OCI-LY3 (cell line): ENCODE data around the gene GSTA3.

Source experiments
- CTCF ChIP-seq: fragments of 200-600, 300-600 bp; sonication (generic); IDR thresholded peaks from 2 replicates; pipeline ENCODE4 v1.5.1; 2014; ENCODE audit warnings: antibody characterized with exemption, low read length, low read depth
- EZH2phosphoT487 ChIP-seq: fragments of 200-600 bp; shearing (Covaris generic); IDR thresholded peaks from 2 replicates; pipeline ENCODE4 v1.6.1; 2018; ENCODE audit warnings: antibody characterized with exemption, mixed run types, low read depth

DNA sequence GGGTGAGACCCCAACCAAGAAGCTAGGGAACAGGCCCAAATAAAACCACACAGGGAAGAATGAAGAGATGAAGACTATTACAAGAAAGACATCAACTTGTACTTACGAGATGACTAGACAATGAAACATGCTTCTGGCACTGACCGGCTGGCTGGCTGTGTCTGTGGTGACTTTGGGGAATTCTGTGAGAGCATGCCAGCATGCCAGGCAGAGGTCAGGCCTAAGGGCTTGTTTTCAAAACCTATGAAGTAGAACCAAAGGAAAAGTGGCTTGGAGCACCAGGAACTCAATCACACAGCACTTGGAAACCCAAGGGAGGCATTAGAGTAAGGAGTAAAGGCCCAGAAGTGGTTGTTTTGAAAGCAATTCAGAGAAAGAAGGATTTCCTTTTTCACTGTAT lies 28.4 kb upstream of the GSTA3 start:
- no peak for TF ChIP-seq CTCF
- TF ChIP-seq EZH2phosphoT487 = no peak
